Measurements from ENCODE around the gene KIF5C.
A peak's percentile ranks its signal among the peaks of the same experiment; 100 is the strongest.

The KIF5C gene

GRCh38 chr2:149042881-149043280, 167.9 kb downstream of the KIF5C start:
- no peak overlapping the region for H3K4me3 ChIP-seq (replicated peaks in 1 of 2; ENCODE audit: low read depth in 2 of 2, low read length in 2 of 2)
- TF ChIP-seq CTCF (IDR thresholded peaks at IDR 0.05; ENCODE audit: low read depth, low read length), result no peak
- DNase-seq (ENCODE audit: low read depth in 2 of 2), result no peak

GRCh38 chr2:149044500-149044899, 169.5 kb downstream of the KIF5C start:
- DNase-seq (ENCODE audit: low read depth in 2 of 2), result no peak
- no peak overlapping the region for H3K4me3 ChIP-seq (replicated peaks in 1 of 2; ENCODE audit: low read depth in 2 of 2, low read length in 2 of 2)
- no peak for TF ChIP-seq CTCF (IDR thresholded peaks at IDR 0.05; ENCODE audit: low read depth, low read length)

- H3K4me3 ChIP-seq (replicated peaks in 1 of 2; ENCODE audit: low read depth in 2 of 2, low read length in 2 of 2), result no peak overlapping the region
- TF ChIP-seq CTCF (IDR thresholded peaks at IDR 0.05; ENCODE audit: low read depth, low read length), result no peak
- DNase-seq (ENCODE audit: low read depth in 2 of 2), result no peak
These were observed 172.1 kb downstream of the KIF5C start for GRCh38 chr2:149047118-149047517.

- DNase-seq (ENCODE audit: low read depth in 2 of 2), result no peak
- TF ChIP-seq CTCF (IDR thresholded peaks at IDR 0.05; ENCODE audit: low read depth, low read length), result no peak
- no peak overlapping the region for H3K4me3 ChIP-seq (replicated peaks in 1 of 2; ENCODE audit: low read depth in 2 of 2, low read length in 2 of 2)
These were observed 174.1 kb downstream of the KIF5C start for GRCh38 chr2:149049142-149049541.

- H3K4me3 ChIP-seq (replicated peaks in 1 of 2; ENCODE audit: low read depth in 2 of 2, low read length in 2 of 2), result no peak overlapping the region
- DNase-seq (ENCODE audit: low read depth in 2 of 2), result peak; percentile 5 to 56
- no peak for TF ChIP-seq CTCF (IDR thresholded peaks at IDR 0.05; ENCODE audit: low read depth, low read length)
These were observed 175.2 kb downstream of the KIF5C start for GRCh38 chr2:149050188-149050587.

- DNase-seq (ENCODE audit: low read depth in 2 of 2), result no peak
- TF ChIP-seq CTCF (IDR thresholded peaks at IDR 0.05; ENCODE audit: low read depth, low read length), result no peak
These were observed 180.7 kb downstream of the KIF5C start for GRCh38 chr2:149055751-149056150.

GRCh38 chr2:149056541-149057255, 181.7 kb downstream of the KIF5C start:
- no peak overlapping the region for H3K4me3 ChIP-seq (replicated peaks in 1 of 2; ENCODE audit: low read depth in 2 of 2, low read length in 2 of 2)
- no peak for TF ChIP-seq CTCF (IDR thresholded peaks at IDR 0.05; ENCODE audit: low read depth, low read length)
- no peak for DNase-seq (ENCODE audit: low read depth in 2 of 2)

More at GRCh38 chr2:149055751-149056150, 180.7 kb downstream of the KIF5C start:
- no peak overlapping the region for H3K4me3 ChIP-seq (replicated peaks in 1 of 2; ENCODE audit: low read depth in 2 of 2, low read length in 2 of 2)

Data from cardiac fibroblast (primary cell).